ENCODE results near the gene MRPL14. TPM values are rescaled to one million over a fixed set of nuclear protein-coding genes. Genes with fewer than 3 reads are reported as not detected.
A peak's percentile ranks its signal among the peaks of the same experiment; 100 is the strongest.

MRPL14 gene
- total and polyA plus RNA-seq, 9 of the 15 experiments (the other 6 are each of a cell fraction or from before 2014, with no cell fraction given) = 126 to 424 (median 165) TPM

GRCh38 chr6:44073612-44074438 lies 53.4 kb downstream of the MRPL14 start (continued):
- TF ChIP-seq ZNF121 (CRISPR knock-in tag; conservative IDR thresholded peaks at IDR 0.05) (no peak), TEAD2 (tag; IDR thresholded peaks at IDR 0.05) (no peak), NR3C1 (CRISPR knock-in tag; IDR thresholded peaks at IDR 0.05) (no peak), XRCC4 (IDR thresholded peaks at IDR 0.05; ENCODE audit: extremely low read depth, insufficient read depth, insufficient read length) (no peak), XRCC5 (IDR thresholded peaks at IDR 0.05; ENCODE audit: low read depth, low read length) (no peak), PHF21A (IDR thresholded peaks at IDR 0.05; ENCODE audit: borderline replicate concordance, low read depth) (no peak), SLC30A9 (CRISPR knock-in tag; IDR thresholded peaks at IDR 0.05) (no peak), MIER1 (IDR thresholded peaks at IDR 0.05; ENCODE audit: low read depth) (no peak), TCF7L2 (IDR thresholded peaks at IDR 0.05; ENCODE audit: low read depth, low read length) (no peak), ZNF512 (tag; IDR thresholded peaks at IDR 0.05) (no peak), ZNF717 (CRISPR knock-in tag; IDR thresholded peaks at IDR 0.05) (no peak), ZFP1 (CRISPR knock-in tag; IDR thresholded peaks at IDR 0.05) (no peak), CTCF (IDR thresholded peaks at IDR 0.05 in 2 of 3, conservative IDR thresholded peaks at IDR 0.05 in 1 of 3; ENCODE audit: insufficient read depth in 2 of 3, low read depth in 1 of 3, low read length in 3 of 3) (peak in 1 of 3 experiments; percentile 22; a peak in 2 of 6 replicates), CREB3L1 (IDR thresholded peaks at IDR 0.05; ENCODE audit: borderline replicate concordance, low read depth) (no peak; the same call in 1 of the 2 replicates), NFIC (IDR thresholded peaks at IDR 0.05) (peak; percentile 51), CTCFL (IDR thresholded peaks at IDR 0.05; ENCODE audit: borderline replicate concordance, insufficient read depth, low read depth, low read length, poor library complexity, severe bottlenecking) (no peak), PTBP1 (IDR thresholded peaks at IDR 0.05; ENCODE audit: low read depth, low read length) (no peak), ZNF589 (CRISPR knock-in tag; IDR thresholded peaks at IDR 0.05; ENCODE audit: low read depth) (peak; percentile 14), PCBP2 (IDR thresholded peaks at IDR 0.05; ENCODE audit: low read depth, low read length, poor library complexity, severe bottlenecking) (no peak), PTTG1 (tag; IDR thresholded peaks at IDR 0.05; ENCODE audit: low read depth) (no peak), CBX3 (IDR thresholded peaks at IDR 0.05; ENCODE audit: borderline replicate concordance in 1 of 2, low read length in 2 of 2) (peak in 1 of 2 experiments; percentile 58; a peak in 1 of 3 replicates)

Measured in K562 (cell line).